Erythroblast (primary cell): ENCODE measurements around the gene TMEM217.

Experiments
- GATA1 ChIP-seq: IDR thresholded peaks from 2 replicates; pipeline ENCODE4 v1.6.1; 2011; ENCODE audit warnings: low read depth, mild to moderate bottlenecking, control low read depth, low read length, moderate library complexity
- POLR2A ChIP-seq: IDR thresholded peaks from 2 replicates; pipeline ENCODE4 v1.6.1; 2011; ENCODE audit warnings: mild to moderate bottlenecking, low read length

DNA sequence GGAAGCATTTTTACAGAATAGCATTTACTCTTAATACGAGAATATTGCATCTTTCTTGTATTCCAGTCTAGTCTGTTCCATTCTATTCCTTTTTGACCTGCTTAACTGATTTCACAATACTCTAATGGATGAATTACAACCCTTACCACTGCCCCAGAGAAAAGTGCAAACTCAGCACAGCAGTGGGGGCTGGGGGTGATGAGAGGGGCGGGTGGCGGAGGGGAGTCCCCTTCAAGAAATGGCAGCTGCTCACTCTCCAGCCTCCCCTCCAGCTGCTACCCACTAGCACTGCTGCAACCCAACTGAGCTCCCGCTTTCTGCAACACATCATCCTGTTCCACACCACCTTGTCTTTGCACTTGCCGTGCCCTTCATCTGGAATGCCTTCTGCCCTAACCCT is 57.9 kb downstream of the TMEM217 start:
- no peak for TF ChIP-seq POLR2A
- no peak for TF ChIP-seq GATA1
